NT2/D1 (cell line): Measurements from ENCODE around the gene RTL1.

ENCODE experiments used
- SUZ12 ChIP-seq: IDR thresholded peaks from 2 replicates; pipeline ENCODE4 v1.6.1; 2011; ENCODE audit not compliant: insufficient read length, insufficient read depth; ENCODE audit errors: extremely low read depth
- YY1 ChIP-seq: IDR thresholded peaks from 2 replicates; pipeline ENCODE4 v1.6.1; 2011; ENCODE audit not compliant: insufficient read length, insufficient read depth
- ZNF274 ChIP-seq: IDR thresholded peaks from 2 replicates; pipeline ENCODE4 v1.6.1; 2011; ENCODE audit warnings: mild to moderate bottlenecking, low read depth, low read length

DNA sequence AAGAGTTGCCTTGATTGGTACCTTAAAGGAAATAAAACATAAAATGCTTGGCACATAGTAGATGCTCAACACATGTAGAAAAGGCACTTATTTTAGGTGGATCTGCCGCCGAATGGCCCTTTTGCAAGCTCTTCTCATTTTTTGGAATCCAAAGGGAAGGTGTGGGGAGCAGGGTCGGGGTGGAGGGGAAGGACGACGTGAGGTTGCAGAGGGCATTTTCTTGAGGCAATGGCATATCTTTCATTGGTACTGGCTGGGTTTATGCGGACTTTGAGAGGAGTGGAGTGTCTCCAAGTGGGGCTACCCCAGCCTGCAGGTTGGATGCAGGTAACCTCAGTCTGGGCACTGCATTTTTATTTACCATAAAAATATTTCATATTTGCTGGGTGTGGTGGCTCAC, 8.1 kb downstream of the RTL1 start:
- no peak for TF ChIP-seq SUZ12
- no peak for TF ChIP-seq ZNF274
- TF ChIP-seq YY1: no peak
